Choroid plexus epithelial cell (primary cell): Measurements from ENCODE around the gene CDH4.

Source experiments
- DNase-seq: peaks from one replicate; pipeline ENCODE4 v3.0.0-alpha.2; 2010; ENCODE audit warnings: low read depth
- H3K4me3 ChIP-seq: 2 replicates; pipeline ENCODE4 v1.5.1; 2011; ENCODE audit warnings: low read depth, mild to moderate bottlenecking, control low read depth, low read length, moderate library complexity
- CTCF ChIP-seq: conservative IDR thresholded peaks from 2 replicates; pipeline ENCODE4 v1.5.1; 2011; ENCODE audit warnings: low read depth, mild to moderate bottlenecking, control low read depth, inconsistent platforms, low read length, moderate library complexity

CDH4 gene

GRCh38 chr20:61923371-61924166 is 671.5 kb downstream of the CDH4 start:
- H3K4me3 ChIP-seq, result no peak overlapping the region
- no peak for TF ChIP-seq CTCF
- no peak for DNase-seq

GRCh38 chr20:61924211-61924857 is 672.3 kb downstream of the CDH4 start:
- no peak for DNase-seq
- no peak for TF ChIP-seq CTCF
- no peak overlapping the region for H3K4me3 ChIP-seq

- DNase-seq, result no peak
- no peak for TF ChIP-seq CTCF
- H3K4me3 ChIP-seq, result no peak overlapping the region
These were observed 672.9 kb downstream of the CDH4 start for GRCh38 chr20:61924858-61925554.

- peak; percentile 89 for DNase-seq
- TF ChIP-seq CTCF, result no peak
- H3K4me3 ChIP-seq, result peak overlapping the region; percentile 26
These were observed 673.6 kb downstream of the CDH4 start for GRCh38 chr20:61925555-61926252.

- no peak for DNase-seq
- TF ChIP-seq CTCF, result no peak
- H3K4me3 ChIP-seq, result no peak overlapping the region
These were observed 674.2 kb downstream of the CDH4 start for GRCh38 chr20:61926253-61926613.

GRCh38 chr20:61926796-61927192 is 674.7 kb downstream of the CDH4 start:
- H3K4me3 ChIP-seq, result no peak overlapping the region
- DNase-seq, result no peak
- no peak for TF ChIP-seq CTCF
